ENCODE results near the gene HIRIP3.

DNA sequence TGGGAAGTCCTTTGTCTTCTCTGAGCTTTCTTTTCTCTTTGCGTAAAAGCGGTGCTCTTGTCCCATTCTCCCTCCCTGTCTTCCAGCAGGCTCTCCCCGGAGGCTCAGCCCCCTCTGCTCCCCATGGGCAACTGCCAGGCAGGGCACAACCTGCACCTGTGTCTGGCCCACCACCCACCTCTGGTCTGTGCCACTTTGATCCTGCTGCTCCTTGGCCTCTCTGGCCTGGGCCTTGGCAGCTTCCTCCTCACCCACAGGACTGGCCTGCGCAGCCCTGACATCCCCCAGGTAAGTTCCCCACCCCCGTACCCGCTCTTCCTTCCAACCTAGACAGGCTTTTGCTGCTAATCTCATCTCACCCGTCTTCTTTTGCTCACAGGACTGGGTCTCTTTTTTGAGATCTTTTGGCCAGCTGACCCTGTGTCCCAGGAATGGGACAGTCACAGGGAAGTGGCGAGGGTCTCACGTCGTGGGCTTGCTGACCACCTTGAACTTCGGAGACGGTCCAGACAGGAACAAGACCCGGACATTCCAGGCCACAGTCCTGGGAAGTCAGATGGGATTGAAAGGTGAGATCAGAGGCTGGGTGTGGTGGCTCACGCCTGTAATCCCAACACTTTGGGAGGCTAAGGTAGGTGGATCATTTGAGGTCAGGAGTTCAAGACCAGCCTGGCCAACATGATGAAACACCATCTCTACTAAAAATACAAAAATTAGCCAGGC, 32.2 kb downstream of the HIRIP3 start:
- TF ChIP-seq, protein P1, sequence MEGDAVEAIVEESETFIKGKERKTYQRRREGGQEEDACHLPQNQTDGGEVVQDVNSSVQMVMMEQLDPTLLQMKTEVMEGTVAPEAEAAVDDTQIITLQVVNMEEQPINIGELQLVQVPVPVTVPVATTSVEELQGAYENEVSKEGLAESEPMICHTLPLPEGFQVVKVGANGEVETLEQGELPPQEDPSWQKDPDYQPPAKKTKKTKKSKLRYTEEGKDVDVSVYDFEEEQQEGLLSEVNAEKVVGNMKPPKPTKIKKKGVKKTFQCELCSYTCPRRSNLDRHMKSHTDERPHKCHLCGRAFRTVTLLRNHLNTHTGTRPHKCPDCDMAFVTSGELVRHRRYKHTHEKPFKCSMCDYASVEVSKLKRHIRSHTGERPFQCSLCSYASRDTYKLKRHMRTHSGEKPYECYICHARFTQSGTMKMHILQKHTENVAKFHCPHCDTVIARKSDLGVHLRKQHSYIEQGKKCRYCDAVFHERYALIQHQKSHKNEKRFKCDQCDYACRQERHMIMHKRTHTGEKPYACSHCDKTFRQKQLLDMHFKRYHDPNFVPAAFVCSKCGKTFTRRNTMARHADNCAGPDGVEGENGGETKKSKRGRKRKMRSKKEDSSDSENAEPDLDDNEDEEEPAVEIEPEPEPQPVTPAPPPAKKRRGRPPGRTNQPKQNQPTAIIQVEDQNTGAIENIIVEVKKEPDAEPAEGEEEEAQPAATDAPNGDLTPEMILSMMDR (IDR thresholded peaks at IDR 0.05) = no peak
- TF ChIP-seq ZFX (IDR thresholded peaks at IDR 0.05; ENCODE audit: borderline replicate concordance) = no peak

Data from 22Rv1 (cell line).